OCI-LY7 (cell line): ENCODE results near the gene TRMT44. TPM values are rescaled to one million over a fixed set of nuclear protein-coding genes. Genes with fewer than 3 reads are reported as not detected.

Source experiments
- BruUV-seq: library from RNA; stranded (reverse); fragments of 400-500 nt; replicated peaks from 2 replicates; lab custom pipeline; 2021; lab: Mats Ljungman, UMichigan
- CTCF ChIA-PET: fragments of 300-600 bp; sonication (Branson Sonifier 250); formaldehyde crosslinking; loops from one replicate; lab custom pipeline; 2022; ENCODE audit warnings: antibody characterized with exemption; ENCODE audit not compliant: unreplicated experiment; lab: Charles Lee
- POLR2A ChIA-PET: fragments of 300-600 bp; sonication (Branson Sonifier 250); formaldehyde crosslinking; loops from one replicate; lab custom pipeline; 2022; ENCODE audit warnings: antibody characterized with exemption; lab: Charles Lee
- DNase-seq: peaks from one replicate; pipeline ENCODE4 v3.0.0-alpha.2; 2015; ENCODE audit warnings: low spot score
- H2AFZ ChIP-seq: fragments of 200-600 bp; sonication (generic), shearing (Covaris generic); 2 replicates; pipeline ENCODE4 v1.6.1; 2014; ENCODE audit warnings: mild to moderate bottlenecking, antibody characterized with exemption, low read length, moderate library complexity
- H3K27ac ChIP-seq: fragments of 200-600 bp; sonication (generic); 2 replicates; pipeline ENCODE4 v1.5.1; 2014; ENCODE audit warnings: mixed run types, low read depth, mild to moderate bottlenecking, moderate library complexity, low read length, inconsistent platforms; ENCODE audit not compliant: poor library complexity, severe bottlenecking
- H3K36me3 ChIP-seq: fragments of 200-600 bp; sonication (generic); 2 replicates; pipeline ENCODE4 v1.6.1; 2014; ENCODE audit warnings: mild to moderate bottlenecking, antibody characterized with exemption, low read length, moderate library complexity, mixed read lengths; ENCODE audit not compliant: insufficient read depth
- H3K4me1 ChIP-seq: fragments of 200-600 bp; sonication (generic); 2 replicates; pipeline ENCODE4 v1.5.1; 2014; ENCODE audit warnings: mild to moderate bottlenecking, low read length; ENCODE audit not compliant: insufficient read depth, poor library complexity, severe bottlenecking
- H3K4me2 ChIP-seq: fragments of 200-600 bp; sonication (generic); 2 replicates; pipeline ENCODE4 v1.6.1; 2014; ENCODE audit warnings: mild to moderate bottlenecking, low read length
- H3K4me3 ChIP-seq: fragments of 200-600 bp; sonication (generic); 2 replicates; pipeline ENCODE4 v1.5.1; 2014; ENCODE audit warnings: mild to moderate bottlenecking, low read depth, low read length; ENCODE audit not compliant: poor library complexity, severe bottlenecking
- H3K79me2 ChIP-seq: fragments of 200-600 bp; sonication (generic); 2 replicates; pipeline ENCODE4 v1.6.1; 2016; ENCODE audit warnings: low read depth, mild to moderate bottlenecking, low read length, moderate library complexity, mixed read lengths; ENCODE audit not compliant: insufficient read depth
- H3K9me2 ChIP-seq: fragments of 200-600 bp; sonication (generic); 2 replicates; pipeline ENCODE4 v1.6.1; 2016; ENCODE audit warnings: mild to moderate bottlenecking, low read length, mixed read lengths; ENCODE audit not compliant: insufficient read depth
- H3K9me3 ChIP-seq: fragments of 200-600 bp; sonication (generic); 2 replicates; pipeline ENCODE4 v1.6.1; 2014; ENCODE audit warnings: mild to moderate bottlenecking, mixed run types, low read length, mixed read lengths
- H4K20me1 ChIP-seq: fragments of 200-600 bp; sonication (generic); 2 replicates; pipeline ENCODE4 v1.6.1; 2014; ENCODE audit warnings: mild to moderate bottlenecking, antibody characterized with exemption, low read length, moderate library complexity, mixed read lengths; ENCODE audit not compliant: insufficient read depth
- CTCF ChIP-seq: fragments of 200-600 bp; sonication (generic); conservative IDR thresholded peaks from 2 replicates; pipeline ENCODE4 v1.5.1; 2014; ENCODE audit warnings: mild to moderate bottlenecking, antibody characterized with exemption, low read length, moderate library complexity, mixed read lengths
- EZH2phosphoT487 ChIP-seq: fragments of 200-600 bp; sonication (generic); IDR thresholded peaks from 2 replicates; pipeline ENCODE4 v1.6.1; 2018; ENCODE audit warnings: low read depth, borderline replicate concordance, mild to moderate bottlenecking, mixed run types, antibody characterized with exemption, low read length, moderate library complexity, mixed read lengths
- intact Hi-C: fragments of 100-400 bp; cut with micrococcal nuclease; formaldehyde crosslinking; loops from one replicate; pipeline ENCODE4 v1.10.0; 2022; ENCODE audit not compliant: unreplicated experiment
- total RNA-seq, 2 experiments: library from RNA; depleted of rRNA in 1 of 2; stranded (reverse); fragments of >200 nt in 1 of 2; shearing (Covaris generic) in 1 of 2; gene quantifications; 2 replicates each; pipeline ENCODE4 v1.2.3, GENCODE V29; 2014 to 2022

TRMT44 gene
- total RNA-seq, 2 experiments from 2014 or later, result 23.0 to 28.3 TPM

DNA sequence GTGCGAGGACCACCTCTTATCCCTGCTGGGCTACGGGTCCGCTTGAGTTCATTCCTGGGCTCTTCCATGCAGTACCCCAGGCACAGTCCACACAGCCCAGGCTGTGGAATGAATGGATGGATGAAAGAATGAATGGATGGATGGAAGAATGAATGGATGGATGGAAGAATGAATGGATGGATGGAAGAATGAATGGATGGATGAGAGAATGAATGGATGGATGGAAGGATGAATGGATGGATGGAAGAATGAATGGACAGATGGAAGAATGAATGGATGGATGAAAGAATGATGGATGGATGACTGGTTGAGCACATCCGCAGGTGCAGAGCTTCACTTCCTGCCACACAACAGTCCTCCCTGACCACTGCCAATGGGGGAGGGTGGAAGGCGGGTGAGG, 28.3 kb upstream of the TRMT44 start:
- no peak overlapping the region for H3K4me2 ChIP-seq
- H3K36me3 ChIP-seq, result peaks cover 7% of the 10 kb centered on the region; the same call in 1 of the 2 replicates
- no peaks in the 10 kb centered on the region for H3K79me2 ChIP-seq
- H2AFZ ChIP-seq, result no peak overlapping the region
- no peak for DNase-seq
- no peaks in the 10 kb centered on the region for H3K9me3 ChIP-seq
- no TSS peak for BruUV-seq
- H3K27ac ChIP-seq, result no peak overlapping the region
- POLR2A ChIA-PET, result interaction anchor here (0.8 kb wide), 1 partner anchor 16 kb away, joined by 3 read pairs; no protein-coding TSS in a partner anchor
- H4K20me1 ChIP-seq, result no peaks in the 10 kb centered on the region
- intact Hi-C loops, result no loop called here
- no peaks in the 10 kb centered on the region for H3K4me1 ChIP-seq
- no peak for TF ChIP-seq EZH2phosphoT487
- CTCF ChIA-PET, result no interaction called here
- no peaks in the 10 kb centered on the region for H3K9me2 ChIP-seq
- no peak overlapping the region for H3K4me3 ChIP-seq

DNA sequence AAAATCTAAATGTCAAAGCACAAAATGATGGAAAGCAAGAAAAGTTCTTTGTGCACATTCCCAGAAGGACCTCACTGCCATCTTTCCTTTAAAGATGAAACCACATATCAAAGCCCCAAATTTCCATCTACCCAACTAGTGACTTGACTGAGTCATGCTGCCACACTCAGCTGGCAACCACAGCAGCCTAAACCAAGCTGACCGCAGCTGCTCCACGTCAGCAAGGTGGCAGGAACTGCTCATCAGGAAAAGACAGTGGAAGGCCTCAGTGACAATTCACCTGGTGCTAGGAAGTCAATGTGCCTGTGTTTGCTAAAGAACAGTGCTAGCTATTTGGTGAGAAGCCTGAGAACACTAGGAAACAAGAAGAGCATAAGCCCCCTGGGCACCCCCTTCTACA, 26.2 kb upstream of the TRMT44 start:
- no peak overlapping the region for H3K4me2 ChIP-seq
- no peak for DNase-seq
- H3K9me3 ChIP-seq, result no peaks in the 10 kb centered on the region
- no peaks in the 10 kb centered on the region for H3K9me2 ChIP-seq
- H3K27ac ChIP-seq, result no peak overlapping the region
- ChIA-PET POLR2A (no interaction called here), CTCF (no interaction called here)
- BruUV-seq, result no TSS peak
- H3K4me3 ChIP-seq, result no peak overlapping the region
- TF ChIP-seq CTCF (no peak), EZH2phosphoT487 (no peak)
- intact Hi-C loops, result no loop called here
- H3K36me3 ChIP-seq, result peaks cover 7% of the 10 kb centered on the region; the same call in 1 of the 2 replicates
- H4K20me1 ChIP-seq, result no peaks in the 10 kb centered on the region
- H3K4me1 ChIP-seq, result no peaks in the 10 kb centered on the region
- no peak overlapping the region for H2AFZ ChIP-seq
- H3K79me2 ChIP-seq, result no peaks in the 10 kb centered on the region

DNA sequence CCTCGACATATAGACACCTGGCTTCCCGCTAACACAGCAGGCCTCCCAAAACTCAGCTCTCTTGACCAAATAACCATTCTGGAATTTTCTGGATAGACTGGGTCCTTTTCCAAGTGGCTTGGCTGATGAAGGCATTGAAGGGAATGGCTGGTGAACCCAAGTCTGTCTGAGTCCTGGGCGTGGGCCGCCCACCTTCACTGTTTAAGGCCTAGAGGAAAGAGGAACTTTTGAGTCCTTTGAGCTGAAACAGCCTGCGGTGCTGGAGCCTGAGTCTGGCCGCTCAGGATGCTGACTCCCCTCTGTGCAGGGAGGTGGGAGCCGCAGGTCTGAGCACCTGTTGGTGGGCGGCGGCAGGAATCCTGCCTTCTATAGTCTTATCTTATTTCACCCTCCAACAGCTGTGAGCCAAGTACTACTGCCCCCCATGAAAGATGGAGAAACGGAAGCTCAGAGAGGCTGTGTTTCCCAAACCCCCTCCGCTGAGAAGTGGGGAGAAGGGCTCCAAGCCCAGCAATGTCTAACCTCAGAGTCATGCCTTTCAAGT, 23.4 kb upstream of the TRMT44 start:
- H3K4me1 ChIP-seq, result no peaks in the 10 kb centered on the region
- no peaks in the 10 kb centered on the region for H3K9me3 ChIP-seq
- intact Hi-C loops, result no loop called here
- H4K20me1 ChIP-seq, result no peaks in the 10 kb centered on the region
- no peak for DNase-seq
- H2AFZ ChIP-seq, result no peak overlapping the region
- H3K9me2 ChIP-seq, result no peaks in the 10 kb centered on the region
- no peak for TF ChIP-seq EZH2phosphoT487
- TF ChIP-seq CTCF, result no peak
- H3K36me3 ChIP-seq, result peaks cover 7% of the 10 kb centered on the region; the same call in 1 of the 2 replicates
- POLR2A ChIA-PET, result interaction anchor here (0.8 to 0.9 kb wide), 2 partner anchors 107 to 279 kb away, joined by 3 to 4 read pairs; no protein-coding TSS in a partner anchor
- BruUV-seq, result no TSS peak
- no peak overlapping the region for H3K4me3 ChIP-seq
- CTCF ChIA-PET, result no interaction called here
- no peak overlapping the region for H3K4me2 ChIP-seq
- no peaks in the 10 kb centered on the region for H3K79me2 ChIP-seq
- no peak overlapping the region for H3K27ac ChIP-seq
